Dendritic cell treated with granulocyte-macrophage colony-stimulating factor and Interleukin-4, amounts not matched to agents 40 ng/mL and 50 ng/mL, for 4 days (primary cell): ENCODE data around the gene GPR180.

Source experiments
- H3K27ac Mint-ChIP-seq: one replicate; pipeline ENCODE4 v1.8.0; 2022; ENCODE audit warnings: mild to moderate bottlenecking, mixed read lengths
- H3K27me3 Mint-ChIP-seq: one replicate; pipeline ENCODE4 v1.8.0; 2022; ENCODE audit warnings: mild to moderate bottlenecking, mixed read lengths
- H3K36me3 Mint-ChIP-seq: one replicate; pipeline ENCODE4 v1.8.0; 2022; ENCODE audit warnings: low read depth, mixed read lengths
- H3K4me1 Mint-ChIP-seq: one replicate; pipeline ENCODE4 v1.8.0; 2022; ENCODE audit warnings: low read depth, mixed read lengths
- H3K4me3 Mint-ChIP-seq: one replicate; pipeline ENCODE4 v1.8.0; 2022; ENCODE audit warnings: mild to moderate bottlenecking, moderate library complexity, mixed read lengths
- H3K9me3 Mint-ChIP-seq: one replicate; pipeline ENCODE4 v1.8.0; 2022; ENCODE audit warnings: mixed read lengths
- intact Hi-C: fragments of 100-400 bp; cut with micrococcal nuclease; formaldehyde crosslinking; loops from one replicate; pipeline ENCODE4 v1.15.0; 2022

GPR180 gene

GRCh38 chr13:94601446-94602431 is at the start of gene GPR180:
GPR180 (plus strand) TSS chr13:94601857; CDS start chr13:94601928, 71 bp downstream.
- Mint-ChIP-seq H3K27ac (peak within 1 kb of the TSS; percentile 73), H3K27me3 (peaks cover 5% of the 10 kb centered on the region), H3K9me3 (peaks cover 10% of the 10 kb centered on the region), H3K4me1 (peaks cover 18% of the 10 kb centered on the region), H3K36me3 (peaks cover 9% of the 10 kb centered on the region), H3K4me3 (peak within 1 kb of the TSS; percentile 86)
- intact Hi-C loops = loop anchor here (5.0 kb wide), 1 partner anchor 626 kb away; no protein-coding TSS in a partner anchor

- H3K27ac Mint-ChIP-seq = no peak overlapping the region
- H3K27me3 Mint-ChIP-seq = peaks cover 15% of the 10 kb centered on the region
- H3K36me3 Mint-ChIP-seq = peaks cover 6% of the 10 kb centered on the region
- intact Hi-C loops = no loop called here
- no peaks in the 10 kb centered on the region for H3K9me3 Mint-ChIP-seq
- no peak overlapping the region for H3K4me3 Mint-ChIP-seq
- peaks cover 17% of the 10 kb centered on the region for H3K4me1 Mint-ChIP-seq
These were observed 49.6 kb upstream of the GPR180 start for GRCh38 chr13:94552095-94552494.

- H3K36me3 Mint-ChIP-seq = peaks cover 6% of the 10 kb centered on the region
- H3K27ac Mint-ChIP-seq = no peak overlapping the region
- intact Hi-C loops = no loop called here
- peaks cover 8% of the 10 kb centered on the region for H3K4me1 Mint-ChIP-seq
- H3K4me3 Mint-ChIP-seq = no peak overlapping the region
- peaks cover 15% of the 10 kb centered on the region for H3K27me3 Mint-ChIP-seq
- H3K9me3 Mint-ChIP-seq = no peaks in the 10 kb centered on the region
These were observed 47.9 kb upstream of the GPR180 start for GRCh38 chr13:94553766-94554165.

- Mint-ChIP-seq H3K4me3 (no peak overlapping the region), H3K36me3 (no peaks in the 10 kb centered on the region), H3K9me3 (no peaks in the 10 kb centered on the region), H3K4me1 (peaks cover 7% of the 10 kb centered on the region), H3K27me3 (peaks cover 11% of the 10 kb centered on the region), H3K27ac (peak overlapping the region; percentile 36)
- intact Hi-C loops = no loop called here
These were observed 45.6 kb upstream of the GPR180 start for GRCh38 chr13:94556041-94556440.

GRCh38 chr13:94556621-94557020 is 45.0 kb upstream of the GPR180 start:
- Mint-ChIP-seq H3K27ac (peak overlapping the region; percentile 36), H3K4me1 (peaks cover 7% of the 10 kb centered on the region), H3K27me3 (peaks cover 6% of the 10 kb centered on the region), H3K4me3 (no peak overlapping the region), H3K36me3 (no peaks in the 10 kb centered on the region), H3K9me3 (no peaks in the 10 kb centered on the region)
- intact Hi-C loops = no loop called here

GRCh38 chr13:94557684-94558235 is 43.9 kb upstream of the GPR180 start:
- no peaks in the 10 kb centered on the region for H3K36me3 Mint-ChIP-seq
- H3K4me1 Mint-ChIP-seq = peaks cover 7% of the 10 kb centered on the region
- no peak overlapping the region for H3K4me3 Mint-ChIP-seq
- peaks cover 1% of the 10 kb centered on the region for H3K27me3 Mint-ChIP-seq
- intact Hi-C loops = no loop called here
- no peaks in the 10 kb centered on the region for H3K9me3 Mint-ChIP-seq
- H3K27ac Mint-ChIP-seq = no peak overlapping the region

GRCh38 chr13:94558716-94559115 is 42.9 kb upstream of the GPR180 start:
- H3K27me3 Mint-ChIP-seq = no peaks in the 10 kb centered on the region
- no peaks in the 10 kb centered on the region for H3K9me3 Mint-ChIP-seq
- H3K27ac Mint-ChIP-seq = no peak overlapping the region
- peaks cover 7% of the 10 kb centered on the region for H3K4me1 Mint-ChIP-seq
- intact Hi-C loops = no loop called here
- no peak overlapping the region for H3K4me3 Mint-ChIP-seq
- peaks cover 6% of the 10 kb centered on the region for H3K36me3 Mint-ChIP-seq

GRCh38 chr13:94559222-94559795 is 42.3 kb upstream of the GPR180 start:
- no peaks in the 10 kb centered on the region for H3K27me3 Mint-ChIP-seq
- no peak overlapping the region for H3K4me3 Mint-ChIP-seq
- no peaks in the 10 kb centered on the region for H3K9me3 Mint-ChIP-seq
- peaks cover 7% of the 10 kb centered on the region for H3K4me1 Mint-ChIP-seq
- intact Hi-C loops = no loop called here
- no peak overlapping the region for H3K27ac Mint-ChIP-seq
- peaks cover 6% of the 10 kb centered on the region for H3K36me3 Mint-ChIP-seq

- no peaks in the 10 kb centered on the region for H3K27me3 Mint-ChIP-seq
These were observed 41.5 kb upstream of the GPR180 start for GRCh38 chr13:94560116-94560515.

GRCh38 chr13:94561126-94561525 is 40.5 kb upstream of the GPR180 start:
- Mint-ChIP-seq H3K27me3 (no peaks in the 10 kb centered on the region), H3K4me3 (no peak overlapping the region), H3K36me3 (peaks cover 6% of the 10 kb centered on the region), H3K27ac (no peak overlapping the region), H3K9me3 (no peaks in the 10 kb centered on the region), H3K4me1 (peaks cover 7% of the 10 kb centered on the region)
- intact Hi-C loops = no loop called here

More at GRCh38 chr13:94560116-94560515, 41.5 kb upstream of the GPR180 start:
- Mint-ChIP-seq H3K27ac (no peak overlapping the region), H3K36me3 (peaks cover 6% of the 10 kb centered on the region), H3K9me3 (no peaks in the 10 kb centered on the region), H3K4me1 (peaks cover 7% of the 10 kb centered on the region), H3K4me3 (no peak overlapping the region)
- intact Hi-C loops = no loop called here

- no peaks in the 10 kb centered on the region for H3K4me1 Mint-ChIP-seq
- no peak overlapping the region for H3K4me3 Mint-ChIP-seq
- no peaks in the 10 kb centered on the region for H3K27me3 Mint-ChIP-seq
- H3K36me3 Mint-ChIP-seq = peaks cover 49% of the 10 kb centered on the region
- intact Hi-C loops = no loop called here
- no peak overlapping the region for H3K27ac Mint-ChIP-seq
- no peaks in the 10 kb centered on the region for H3K9me3 Mint-ChIP-seq
These were observed 34.1 kb upstream of the GPR180 start for GRCh38 chr13:94567581-94567980.

GRCh38 chr13:94568443-94568842 is 33.2 kb upstream of the GPR180 start:
- Mint-ChIP-seq H3K4me1 (no peaks in the 10 kb centered on the region), H3K4me3 (no peak overlapping the region), H3K27ac (no peak overlapping the region), H3K27me3 (no peaks in the 10 kb centered on the region), H3K9me3 (no peaks in the 10 kb centered on the region), H3K36me3 (peaks cover 52% of the 10 kb centered on the region)
- intact Hi-C loops = no loop called here

- Mint-ChIP-seq H3K27ac (no peak overlapping the region), H3K4me3 (no peak overlapping the region), H3K36me3 (peaks cover 61% of the 10 kb centered on the region), H3K9me3 (no peaks in the 10 kb centered on the region), H3K27me3 (no peaks in the 10 kb centered on the region), H3K4me1 (no peaks in the 10 kb centered on the region)
- intact Hi-C loops = no loop called here
These were observed 32.0 kb upstream of the GPR180 start for GRCh38 chr13:94569615-94570014.

- Mint-ChIP-seq H3K4me3 (no peak overlapping the region), H3K4me1 (no peaks in the 10 kb centered on the region), H3K36me3 (peaks cover 73% of the 10 kb centered on the region), H3K9me3 (no peaks in the 10 kb centered on the region), H3K27ac (no peak overlapping the region), H3K27me3 (no peaks in the 10 kb centered on the region)
- intact Hi-C loops = no loop called here
These were observed 22.6 kb upstream of the GPR180 start for GRCh38 chr13:94579063-94579462.
